Adipocyte (in vitro differentiated cells): ENCODE results near the gene IQCH.

Experiments
- DNase-seq: peaks from one replicate; pipeline ENCODE4 v3.0.0-alpha.2; 2015; ENCODE audit warnings: low read depth
- H3K27me3 ChIP-seq: replicated peaks from 2 replicates; pipeline ENCODE4 v1.7.0; 2013; ENCODE audit warnings: mild to moderate bottlenecking, low read length, moderate library complexity; ENCODE audit not compliant: control insufficient read depth, insufficient read depth
- H3K36me3 ChIP-seq: 2 replicates; pipeline ENCODE4 v1.7.0; 2013; ENCODE audit warnings: low read length, mild to moderate bottlenecking, moderate library complexity; ENCODE audit not compliant: control insufficient read depth, insufficient read depth, severe bottlenecking
- H3K4me1 ChIP-seq: 2 replicates; pipeline ENCODE4 v1.7.0; 2013; ENCODE audit warnings: mild to moderate bottlenecking, low read length, moderate library complexity; ENCODE audit not compliant: control insufficient read depth, insufficient read depth
- H3K4me3 ChIP-seq: 2 replicates; pipeline ENCODE4 v1.7.0; 2013; ENCODE audit warnings: mild to moderate bottlenecking, low read length, moderate library complexity
- H3K9ac ChIP-seq: 2 replicates; pipeline ENCODE4 v1.7.0; 2013; ENCODE audit warnings: mild to moderate bottlenecking, low read length, moderate library complexity
- H3K9me3 ChIP-seq: 2 replicates; pipeline ENCODE4 v1.7.0; 2013; ENCODE audit warnings: mild to moderate bottlenecking, low read length, moderate library complexity; ENCODE audit not compliant: control insufficient read depth

IQCH gene

GRCh38 chr15:67528513-67528912, 273.9 kb downstream of the IQCH start:
- Histone ChIP-seq H3K4me1 (peaks cover 29% of the 10 kb centered on the region), H3K4me3 (no peak overlapping the region), H3K36me3 (peaks cover 31% of the 10 kb centered on the region), H3K9me3 (no peaks in the 10 kb centered on the region), H3K27me3 (no peaks in the 10 kb centered on the region), H3K9ac (no peak overlapping the region)
- DNase-seq, result no peak

- peak; percentile 67 for DNase-seq
- Histone ChIP-seq H3K4me1 (peaks cover 18% of the 10 kb centered on the region), H3K9me3 (no peaks in the 10 kb centered on the region), H3K36me3 (peaks cover 25% of the 10 kb centered on the region), H3K4me3 (peak overlapping the region; percentile 17), H3K27me3 (no peaks in the 10 kb centered on the region), H3K9ac (no peak overlapping the region)
Observed at GRCh38 chr15:67531379-67531914, 276.9 kb downstream of the IQCH start.

DNA sequence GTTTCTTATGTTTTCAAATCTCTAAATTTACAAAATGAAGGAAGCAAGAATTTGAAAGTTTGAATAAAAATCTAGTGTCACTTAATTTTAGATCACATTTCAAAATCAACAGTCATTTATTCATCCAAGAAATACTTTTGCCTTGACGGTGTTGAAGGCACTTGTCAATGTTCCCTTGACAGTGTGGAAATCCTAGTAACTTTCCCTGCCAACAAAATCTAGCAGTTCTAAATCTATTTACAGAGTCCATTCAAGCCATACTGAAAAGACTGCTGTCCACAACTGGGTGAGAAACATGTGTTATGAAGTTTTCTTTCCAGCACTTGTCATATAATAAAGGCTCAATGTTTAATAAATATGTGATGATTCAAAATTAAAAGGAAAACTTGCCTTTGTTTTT, 279.3 kb downstream of the IQCH start:
- H3K9ac ChIP-seq, result no peak overlapping the region
- peaks cover 18% of the 10 kb centered on the region for H3K4me1 ChIP-seq
- no peaks in the 10 kb centered on the region for H3K27me3 ChIP-seq
- H3K36me3 ChIP-seq, result peaks cover under 1% of the 10 kb centered on the region
- H3K4me3 ChIP-seq, result no peak overlapping the region
- no peaks in the 10 kb centered on the region for H3K9me3 ChIP-seq
- no peak for DNase-seq

GRCh38 chr15:67534360-67534759, 279.8 kb downstream of the IQCH start:
- no peak for DNase-seq
- peaks cover 18% of the 10 kb centered on the region for H3K4me1 ChIP-seq
- H3K4me3 ChIP-seq, result no peak overlapping the region
- H3K9me3 ChIP-seq, result no peaks in the 10 kb centered on the region
- H3K27me3 ChIP-seq, result no peaks in the 10 kb centered on the region
- no peaks in the 10 kb centered on the region for H3K36me3 ChIP-seq
- H3K9ac ChIP-seq, result no peak overlapping the region

GRCh38 chr15:67537771-67538170, 283.2 kb downstream of the IQCH start:
- Histone ChIP-seq H3K9ac (no peak overlapping the region), H3K27me3 (no peaks in the 10 kb centered on the region), H3K36me3 (no peaks in the 10 kb centered on the region), H3K9me3 (no peaks in the 10 kb centered on the region), H3K4me3 (no peak overlapping the region), H3K4me1 (peaks cover 12% of the 10 kb centered on the region)
- DNase-seq, result no peak

GRCh38 chr15:67542420-67543347, 288.1 kb downstream of the IQCH start, which contains the start of gene MAP2K5:
TSS of gene MAP2K5 (plus strand) at chr15:67542703. CDS start at chr15:67543336, 633 bp downstream.
- no peaks in the 10 kb centered on the region for H3K9me3 ChIP-seq
- H3K9ac ChIP-seq, result peak within 1 kb of the TSS; percentile 95
- DNase-seq, result peak; percentile 93
- H3K27me3 ChIP-seq, result no peaks in the 10 kb centered on the region
- H3K4me1 ChIP-seq, result peaks cover 15% of the 10 kb centered on the region
- H3K4me3 ChIP-seq, result peak within 1 kb of the TSS; percentile 98
- H3K36me3 ChIP-seq, result peaks cover 8% of the 10 kb centered on the region

DNA sequence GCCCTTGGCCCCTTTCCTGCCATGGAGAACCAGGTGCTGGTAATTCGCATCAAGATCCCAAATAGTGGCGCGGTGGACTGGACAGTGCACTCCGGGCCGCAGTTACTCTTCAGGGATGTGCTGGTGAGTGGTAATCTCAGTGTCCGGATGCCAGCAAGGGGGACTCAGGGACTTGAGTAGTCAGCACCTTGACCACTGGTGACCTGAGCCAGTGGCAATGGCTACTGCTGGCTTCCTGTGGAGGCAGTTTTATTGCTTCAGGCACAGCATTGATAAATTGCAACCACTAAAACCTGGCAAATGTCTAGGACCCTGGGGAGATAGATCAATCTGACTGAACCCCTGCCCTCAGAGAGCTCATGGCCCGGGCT, 288.7 kb downstream of the IQCH start:
- no peaks in the 10 kb centered on the region for H3K27me3 ChIP-seq
- H3K36me3 ChIP-seq, result peaks cover 8% of the 10 kb centered on the region
- H3K4me1 ChIP-seq, result peaks cover 20% of the 10 kb centered on the region
- DNase-seq, result no peak
- H3K4me3 ChIP-seq, result peak overlapping the region; percentile 98
- H3K9me3 ChIP-seq, result no peaks in the 10 kb centered on the region
- peak overlapping the region; percentile 95 for H3K9ac ChIP-seq

DNA sequence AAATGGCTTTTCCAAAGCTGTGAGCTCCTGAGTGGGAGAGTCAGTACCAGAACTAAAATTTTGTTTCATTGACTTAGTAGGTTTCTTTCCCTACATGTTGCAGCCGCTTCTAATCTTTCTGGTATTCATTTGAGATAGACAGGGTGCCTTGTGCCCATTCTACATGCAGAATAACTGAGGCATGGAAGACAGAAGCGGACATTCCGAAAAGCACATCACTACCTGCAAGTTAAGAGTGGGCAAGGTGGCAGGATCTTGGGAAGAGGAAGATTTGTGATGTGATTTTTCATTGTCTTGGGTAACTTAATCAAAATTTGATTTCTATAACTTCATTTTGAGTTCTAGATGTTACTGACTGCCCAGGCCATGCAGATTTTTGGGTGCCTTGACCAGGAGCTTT, 289.9 kb downstream of the IQCH start:
- Histone ChIP-seq H3K4me3 (no peak overlapping the region), H3K9me3 (no peaks in the 10 kb centered on the region), H3K27me3 (no peaks in the 10 kb centered on the region), H3K36me3 (peaks cover 8% of the 10 kb centered on the region), H3K9ac (no peak overlapping the region), H3K4me1 (peaks cover 31% of the 10 kb centered on the region)
- DNase-seq, result no peak

GRCh38 chr15:67545864-67546263, 291.3 kb downstream of the IQCH start:
- no peaks in the 10 kb centered on the region for H3K9me3 ChIP-seq
- no peaks in the 10 kb centered on the region for H3K27me3 ChIP-seq
- DNase-seq, result no peak
- peaks cover 15% of the 10 kb centered on the region for H3K36me3 ChIP-seq
- H3K4me1 ChIP-seq, result peaks cover 36% of the 10 kb centered on the region
- H3K9ac ChIP-seq, result no peak overlapping the region
- no peak overlapping the region for H3K4me3 ChIP-seq

GRCh38 chr15:67547064-67547463, 292.5 kb downstream of the IQCH start:
- no peak overlapping the region for H3K4me3 ChIP-seq
- peaks cover 24% of the 10 kb centered on the region for H3K36me3 ChIP-seq
- peaks cover 33% of the 10 kb centered on the region for H3K4me1 ChIP-seq
- no peak overlapping the region for H3K9ac ChIP-seq
- H3K9me3 ChIP-seq, result no peaks in the 10 kb centered on the region
- H3K27me3 ChIP-seq, result no peaks in the 10 kb centered on the region
- no peak for DNase-seq

DNA sequence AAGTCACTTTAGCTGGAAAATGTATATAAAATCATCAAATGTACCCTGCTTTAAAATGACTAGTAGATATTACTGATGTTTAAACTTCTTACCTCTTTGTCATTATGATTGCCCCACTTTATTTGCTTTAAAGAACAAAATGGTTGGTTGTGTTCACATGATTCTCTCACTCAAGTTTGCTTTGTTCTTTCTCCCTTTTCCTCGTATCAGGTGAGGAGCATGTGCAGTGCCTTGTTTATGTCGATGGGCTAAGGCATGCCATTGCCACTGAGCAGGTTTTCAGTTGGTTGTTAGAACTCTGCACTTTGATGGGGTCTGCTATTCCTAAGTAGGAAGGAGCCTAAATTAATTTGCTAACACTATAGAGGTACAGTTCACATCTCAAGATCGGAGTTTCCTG, 293.2 kb downstream of the IQCH start:
- Histone ChIP-seq H3K4me3 (peak overlapping the region; percentile 14), H3K36me3 (peaks cover 28% of the 10 kb centered on the region), H3K9me3 (no peaks in the 10 kb centered on the region), H3K9ac (no peak overlapping the region), H3K4me1 (peaks cover 33% of the 10 kb centered on the region), H3K27me3 (no peaks in the 10 kb centered on the region)
- DNase-seq, result no peak
